Ammon's horn (tissue), 1 donor: ENCODE data around the gene MMP19.
"Not testable (repeated sequence)": the region's sequence is repeated elsewhere in the genome, so short reads cannot be mapped to it uniquely, and the experiment has no call there.

Source experiments
- DNase-seq: peaks from one replicate; pipeline ENCODE4 v3.0.0-alpha.2; 2016; ENCODE audit warnings: low spot score

The MMP19 gene

GRCh38 chr12:55843431-55843830 is 695 bp upstream of the MMP19 start:
- DNase-seq, result no peak

DNA sequence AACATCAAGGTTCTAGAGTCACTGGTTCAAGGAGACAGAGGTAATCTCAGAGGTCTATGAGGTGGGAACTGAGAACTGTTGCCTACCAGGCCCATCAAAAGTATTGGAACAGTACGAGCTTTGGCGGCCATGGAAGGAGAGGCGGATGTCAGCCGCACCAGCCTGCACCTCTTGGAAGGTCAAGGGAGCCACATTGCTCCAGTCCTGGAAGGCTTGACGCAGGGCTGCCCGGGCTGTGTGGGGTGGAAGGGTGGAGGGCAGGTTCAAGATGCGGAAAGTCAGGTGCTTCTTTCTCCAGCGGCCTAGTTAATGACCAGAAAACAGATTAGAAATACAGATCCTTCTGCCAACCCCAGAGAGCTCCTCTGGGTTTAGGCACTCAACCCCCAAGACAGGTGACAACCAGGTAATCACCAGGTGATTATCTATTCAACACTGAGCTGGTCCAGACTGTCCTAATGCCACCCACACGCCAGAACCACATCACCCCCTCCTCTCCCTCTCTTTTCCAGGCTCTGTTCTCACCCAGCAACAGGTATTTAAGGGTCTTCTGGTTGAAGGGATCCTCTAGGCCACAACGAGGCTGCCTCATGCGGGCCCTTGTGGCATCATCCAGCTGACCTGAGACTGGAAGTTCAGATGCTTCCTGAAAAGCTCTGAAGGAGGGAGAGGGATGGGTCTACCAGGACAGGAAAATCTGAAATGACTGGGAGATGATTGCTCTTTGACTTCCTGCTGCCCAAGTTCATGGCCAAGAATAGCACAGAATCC is 2.0 kb downstream of the MMP19 start:
- DNase-seq, result no peak

DNA sequence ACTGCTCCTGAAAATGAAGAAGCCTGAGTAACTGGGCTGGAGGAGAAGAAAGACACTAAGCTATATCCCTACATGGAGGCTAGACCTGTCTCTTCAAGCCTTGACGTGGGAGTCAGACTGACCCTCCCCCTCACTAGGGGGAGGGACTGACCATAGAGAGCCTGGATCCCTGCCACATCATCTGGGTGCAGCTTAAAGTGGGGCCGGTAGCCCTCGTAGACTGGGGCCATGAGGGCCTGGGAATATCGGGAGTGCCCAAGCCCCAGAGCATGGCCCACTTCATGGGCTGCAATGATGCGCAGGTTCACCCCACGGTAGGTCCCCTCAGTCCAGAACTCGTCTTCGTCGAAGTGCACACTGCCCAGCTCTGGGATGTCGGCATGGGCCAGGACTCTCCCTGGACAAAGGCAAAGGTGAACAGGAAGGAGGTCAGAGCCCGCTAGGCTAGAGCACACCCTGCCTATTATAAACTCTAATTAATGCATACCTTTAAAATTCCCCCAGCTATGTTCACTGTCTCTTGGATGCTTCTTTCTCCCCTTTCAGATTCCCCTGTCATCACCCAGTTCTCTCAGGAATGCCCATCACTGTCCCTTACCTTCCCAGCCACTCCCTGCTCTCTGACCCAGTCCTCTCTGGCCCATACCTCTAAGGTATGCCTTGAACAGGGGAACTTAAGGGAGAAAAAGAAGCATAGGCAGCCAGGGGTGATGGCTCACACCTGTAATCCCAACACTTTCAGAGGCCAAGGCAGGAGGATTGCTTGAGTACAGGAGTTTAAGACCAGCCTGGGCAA is 3.2 kb downstream of the MMP19 start:
- no peak for DNase-seq

GRCh38 chr12:55838361-55838760 is 4.4 kb downstream of the MMP19 start:
- DNase-seq, result no peak

- not testable (repeated sequence) for DNase-seq
Observed at GRCh38 chr12:55834400-55834799, 8.3 kb downstream of the MMP19 start.

- no peak for DNase-seq
Observed at GRCh38 chr12:55833056-55833455, 9.7 kb downstream of the MMP19 start.

- DNase-seq, result no peak
Observed at GRCh38 chr12:55831447-55831815, 11.3 kb downstream of the MMP19 start.

- peak; percentile 84 for DNase-seq
Observed at GRCh38 chr12:55830601-55831446, 11.9 kb downstream of the MMP19 start.

- peak; percentile 74 for DNase-seq
Observed at GRCh38 chr12:55829967-55830600, 12.7 kb downstream of the MMP19 start.

DNA sequence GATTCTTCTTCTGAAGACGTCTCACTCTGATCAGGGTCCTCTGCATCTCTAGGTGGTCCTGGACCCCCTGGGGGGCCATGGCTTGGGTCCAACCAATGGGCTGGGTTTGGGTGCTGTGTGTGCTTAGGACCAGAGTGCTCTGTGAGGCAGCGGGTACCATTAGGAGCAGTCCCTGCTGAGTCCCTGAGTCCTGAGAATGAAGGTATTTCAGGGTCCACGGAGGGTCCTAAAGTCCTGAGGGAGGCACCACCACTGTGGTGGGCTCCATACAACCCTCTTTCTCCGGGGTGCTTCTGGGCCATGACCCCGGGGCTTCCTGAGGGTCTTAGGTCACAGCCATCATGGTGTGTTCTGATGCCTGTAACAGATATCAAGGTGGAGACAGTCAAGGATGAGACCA is 14.4 kb downstream of the MMP19 start:
- no peak for DNase-seq

GRCh38 chr12:55827806-55828205 is 14.9 kb downstream of the MMP19 start:
- DNase-seq, result no peak

DNA sequence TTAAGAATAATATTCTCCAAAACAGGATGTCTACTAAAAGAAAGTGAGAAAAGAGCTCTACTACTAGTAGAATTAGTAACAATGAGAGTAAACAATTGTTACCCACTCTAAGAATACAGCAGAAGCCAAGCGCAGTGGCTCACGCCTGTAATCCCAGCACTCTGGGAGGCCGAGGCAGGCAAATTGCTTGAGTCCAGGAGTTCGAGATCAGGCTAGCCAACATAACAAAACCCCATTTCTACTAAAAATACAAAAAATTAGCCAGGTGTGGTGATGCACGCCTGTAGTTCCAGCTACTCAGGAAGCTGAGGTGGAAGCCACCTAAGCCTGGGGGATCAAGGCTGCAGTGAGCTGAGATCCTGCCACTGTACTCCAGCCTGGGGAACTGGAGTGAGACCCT is 18.0 kb downstream of the MMP19 start:
- DNase-seq, result no peak

- DNase-seq, result no peak
Observed at GRCh38 chr12:55823419-55823818, 19.3 kb downstream of the MMP19 start.

- no peak for DNase-seq
Observed at GRCh38 chr12:55822228-55822627, 20.5 kb downstream of the MMP19 start.

- no peak for DNase-seq
Observed at GRCh38 chr12:55820679-55821078, 22.1 kb downstream of the MMP19 start.

DNA sequence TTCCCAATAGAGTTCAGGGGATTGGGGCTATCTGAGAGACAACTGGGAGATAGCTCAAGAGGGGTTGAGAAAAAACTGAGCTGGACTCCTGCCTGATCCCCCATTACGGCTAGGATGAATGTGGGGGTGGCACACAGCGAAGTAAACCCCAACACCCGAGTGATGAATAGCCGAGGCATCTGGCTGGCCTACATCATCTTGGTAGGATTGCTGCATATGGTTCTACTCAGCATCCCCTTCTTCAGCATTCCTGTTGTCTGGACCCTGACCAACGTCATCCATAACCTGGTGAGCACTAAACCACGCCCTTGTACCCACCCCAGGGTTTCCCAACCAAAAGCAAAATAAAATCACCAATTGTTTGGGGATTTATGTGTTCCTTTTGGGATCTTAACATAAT is 23.9 kb downstream of the MMP19 start:
- no peak for DNase-seq

DNA sequence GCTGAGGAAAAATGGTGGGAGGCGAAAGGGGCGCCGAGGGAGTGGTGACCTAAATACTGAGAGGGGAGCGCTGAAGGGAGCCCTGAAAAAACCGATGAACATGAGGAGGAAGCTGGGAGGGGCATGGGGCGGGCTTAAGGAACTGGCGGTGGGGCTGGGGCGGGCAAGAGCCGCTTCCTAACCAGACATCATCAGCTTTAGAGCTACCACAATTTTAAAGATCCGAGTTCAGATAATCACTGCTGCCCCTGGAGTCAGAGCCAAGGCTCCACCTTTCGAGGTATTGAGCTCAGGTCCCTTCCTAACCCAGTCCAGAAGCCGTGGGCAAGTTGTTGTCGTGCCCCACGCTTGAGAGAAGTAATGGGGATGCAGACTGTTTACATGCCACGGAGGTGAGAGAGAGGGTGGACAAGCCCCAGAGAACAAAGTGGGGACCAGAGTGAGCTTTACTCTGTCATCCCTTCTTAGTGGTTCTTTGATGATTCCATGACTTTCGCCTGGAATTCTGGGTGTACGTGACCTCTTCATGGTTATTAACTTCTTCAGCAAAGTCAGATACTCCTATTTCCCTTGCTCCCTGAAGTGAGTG is 24.5 kb downstream of the MMP19 start:
- no peak for DNase-seq

GRCh38 chr12:55817345-55818139 is 25.2 kb downstream of the MMP19 start, which contains the start of the genes ORMDL2 and SARNP:
Gene ORMDL2 (plus strand): TSS chr12:55818041. CDS start chr12:55819000, 959 bp downstream.
Gene SARNP (minus strand): TSS chr12:55817724. CDS start chr12:55817701, 23 bp downstream.
- DNase-seq, result peak; percentile 100

GRCh38 chr12:55816881-55817344 is 25.8 kb downstream of the MMP19 start:
- no peak for DNase-seq

- no peak for DNase-seq
Observed at GRCh38 chr12:55815473-55815872, 27.3 kb downstream of the MMP19 start.
